A549 (cell line): ENCODE measurements around the gene TMF1.

Source experiments
- BHLHE40 ChIP-seq: IDR thresholded peaks from 2 replicates; pipeline ENCODE4 v1.6.1; 2012; ENCODE audit warnings: low read depth, low read length, inconsistent platforms
- CBX2 ChIP-seq: fragments of 200-600 bp; sonication (generic); IDR thresholded peaks from 2 replicates; pipeline ENCODE4 v1.6.1; 2016; ENCODE audit warnings: low read depth, mild to moderate bottlenecking, borderline replicate concordance
- EP300 ChIP-seq, 2 experiments: fragments of >200 bp; sonication (Bioruptor Twin); formaldehyde crosslinking; IDR thresholded peaks; 2 replicates in 1 of 2; 3 replicates in 1 of 2; pipeline ENCODE4 v1.6.1; 2016 to 2017
- KDM5A ChIP-seq: fragments of 200-600 bp; sonication (generic); IDR thresholded peaks from 2 replicates; pipeline ENCODE4 v1.6.1; 2016; ENCODE audit warnings: antibody characterized with exemption, mild to moderate bottlenecking
- NR3C1 ChIP-seq: fragments of >200 bp; sonication (Bioruptor Twin); formaldehyde crosslinking; IDR thresholded peaks from 3 replicates; pipeline ENCODE4 v1.6.1; 2017
- PBX3 ChIP-seq: IDR thresholded peaks from 2 replicates; pipeline ENCODE4 v1.6.1; 2012
- POLR2A ChIP-seq: IDR thresholded peaks from 2 replicates; pipeline ENCODE4 v1.6.1; 2012; ENCODE audit warnings: mild to moderate bottlenecking, low read length
- RAD21 ChIP-seq, 2 experiments: fragments of >200 bp in 1 of 2; sonication (Bioruptor Twin) in 1 of 2; formaldehyde crosslinking in 1 of 2; IDR thresholded peaks in 1 of 2; conservative IDR thresholded peaks in 1 of 2; 2 replicates in 1 of 2; 3 replicates in 1 of 2; pipeline ENCODE4 v1.6.1; 2012 to 2018; ENCODE audit warnings: inconsistent platforms in 1 of 2
- TF ChIP-seq, protein P1 (sequence below): fragments of >200 bp; sonication (Bioruptor Twin); formaldehyde crosslinking; IDR thresholded peaks from 3 replicates; pipeline ENCODE4 v1.5.1; 2016
- TF ChIP-seq, protein P2 (sequence below): IDR thresholded peaks from 2 replicates; pipeline ENCODE4 v1.6.1; 2012
- TF ChIP-seq, protein P3 (sequence below): fragments of 200-600 bp; sonication (generic); IDR thresholded peaks from 2 replicates; pipeline ENCODE4 v1.6.1; 2016; ENCODE audit warnings: antibody characterized with exemption, mild to moderate bottlenecking, moderate library complexity

DNA sequence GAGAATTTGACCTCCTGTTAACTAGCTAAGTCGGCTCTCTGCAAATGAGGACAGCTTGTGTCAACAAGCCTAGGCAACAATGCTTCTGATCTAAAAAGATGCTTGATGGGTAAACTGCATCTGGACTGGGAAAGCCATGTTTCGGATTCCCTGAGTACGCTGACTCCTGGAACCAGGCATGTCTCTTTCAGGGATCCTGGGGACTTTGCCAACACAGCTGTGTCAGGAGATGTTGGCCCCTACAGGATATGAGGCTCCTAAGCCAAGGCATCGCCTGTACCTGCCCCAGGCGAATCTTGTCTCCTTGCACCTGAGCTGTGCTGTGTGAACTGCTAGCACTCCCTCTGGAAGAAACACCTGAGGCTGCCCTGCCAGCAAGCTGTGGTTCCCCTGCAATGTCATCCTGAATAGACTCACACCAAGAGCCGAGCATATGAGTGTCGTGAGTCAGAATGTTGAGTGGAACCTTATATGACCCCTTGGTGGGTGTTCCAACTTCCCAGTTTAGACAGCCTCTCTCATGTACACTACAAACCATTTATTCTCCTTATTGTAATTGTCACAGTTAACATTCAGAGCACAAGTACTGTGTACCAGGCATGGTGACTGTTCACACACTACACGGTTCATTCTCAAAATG, 55.7 kb downstream of the TMF1 start:
- TF ChIP-seq, protein P1, sequence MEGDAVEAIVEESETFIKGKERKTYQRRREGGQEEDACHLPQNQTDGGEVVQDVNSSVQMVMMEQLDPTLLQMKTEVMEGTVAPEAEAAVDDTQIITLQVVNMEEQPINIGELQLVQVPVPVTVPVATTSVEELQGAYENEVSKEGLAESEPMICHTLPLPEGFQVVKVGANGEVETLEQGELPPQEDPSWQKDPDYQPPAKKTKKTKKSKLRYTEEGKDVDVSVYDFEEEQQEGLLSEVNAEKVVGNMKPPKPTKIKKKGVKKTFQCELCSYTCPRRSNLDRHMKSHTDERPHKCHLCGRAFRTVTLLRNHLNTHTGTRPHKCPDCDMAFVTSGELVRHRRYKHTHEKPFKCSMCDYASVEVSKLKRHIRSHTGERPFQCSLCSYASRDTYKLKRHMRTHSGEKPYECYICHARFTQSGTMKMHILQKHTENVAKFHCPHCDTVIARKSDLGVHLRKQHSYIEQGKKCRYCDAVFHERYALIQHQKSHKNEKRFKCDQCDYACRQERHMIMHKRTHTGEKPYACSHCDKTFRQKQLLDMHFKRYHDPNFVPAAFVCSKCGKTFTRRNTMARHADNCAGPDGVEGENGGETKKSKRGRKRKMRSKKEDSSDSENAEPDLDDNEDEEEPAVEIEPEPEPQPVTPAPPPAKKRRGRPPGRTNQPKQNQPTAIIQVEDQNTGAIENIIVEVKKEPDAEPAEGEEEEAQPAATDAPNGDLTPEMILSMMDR: no peak
- TF ChIP-seq BHLHE40: no peak
- TF ChIP-seq EP300 (IDR thresholded peaks at IDR 0.05): no peak
- TF ChIP-seq, protein P2, sequence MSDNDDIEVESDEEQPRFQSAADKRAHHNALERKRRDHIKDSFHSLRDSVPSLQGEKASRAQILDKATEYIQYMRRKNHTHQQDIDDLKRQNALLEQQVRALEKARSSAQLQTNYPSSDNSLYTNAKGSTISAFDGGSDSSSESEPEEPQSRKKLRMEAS: no peak
- no peak for TF ChIP-seq POLR2A
- TF ChIP-seq RAD21 (conservative IDR thresholded peaks at IDR 0.05 in 1 of 2, IDR thresholded peaks at IDR 0.05 in 1 of 2): no peak
- no peak for TF ChIP-seq CBX2
- TF ChIP-seq NR3C1: no peak
- no peak for TF ChIP-seq KDM5A
- TF ChIP-seq PBX3: no peak
- TF ChIP-seq, protein P3, sequence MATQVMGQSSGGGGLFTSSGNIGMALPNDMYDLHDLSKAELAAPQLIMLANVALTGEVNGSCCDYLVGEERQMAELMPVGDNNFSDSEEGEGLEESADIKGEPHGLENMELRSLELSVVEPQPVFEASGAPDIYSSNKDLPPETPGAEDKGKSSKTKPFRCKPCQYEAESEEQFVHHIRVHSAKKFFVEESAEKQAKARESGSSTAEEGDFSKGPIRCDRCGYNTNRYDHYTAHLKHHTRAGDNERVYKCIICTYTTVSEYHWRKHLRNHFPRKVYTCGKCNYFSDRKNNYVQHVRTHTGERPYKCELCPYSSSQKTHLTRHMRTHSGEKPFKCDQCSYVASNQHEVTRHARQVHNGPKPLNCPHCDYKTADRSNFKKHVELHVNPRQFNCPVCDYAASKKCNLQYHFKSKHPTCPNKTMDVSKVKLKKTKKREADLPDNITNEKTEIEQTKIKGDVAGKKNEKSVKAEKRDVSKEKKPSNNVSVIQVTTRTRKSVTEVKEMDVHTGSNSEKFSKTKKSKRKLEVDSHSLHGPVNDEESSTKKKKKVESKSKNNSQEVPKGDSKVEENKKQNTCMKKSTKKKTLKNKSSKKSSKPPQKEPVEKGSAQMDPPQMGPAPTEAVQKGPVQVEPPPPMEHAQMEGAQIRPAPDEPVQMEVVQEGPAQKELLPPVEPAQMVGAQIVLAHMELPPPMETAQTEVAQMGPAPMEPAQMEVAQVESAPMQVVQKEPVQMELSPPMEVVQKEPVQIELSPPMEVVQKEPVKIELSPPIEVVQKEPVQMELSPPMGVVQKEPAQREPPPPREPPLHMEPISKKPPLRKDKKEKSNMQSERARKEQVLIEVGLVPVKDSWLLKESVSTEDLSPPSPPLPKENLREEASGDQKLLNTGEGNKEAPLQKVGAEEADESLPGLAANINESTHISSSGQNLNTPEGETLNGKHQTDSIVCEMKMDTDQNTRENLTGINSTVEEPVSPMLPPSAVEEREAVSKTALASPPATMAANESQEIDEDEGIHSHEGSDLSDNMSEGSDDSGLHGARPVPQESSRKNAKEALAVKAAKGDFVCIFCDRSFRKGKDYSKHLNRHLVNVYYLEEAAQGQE: no peak
